Trophoblast cell (in vitro differentiated cells and primary cell): Measurements from ENCODE around the gene SMARCB1.

Experiments
- DNase-seq, 2 donors: peaks; one replicate each; pipeline ENCODE4 v3.0.0-alpha.2; 2016
- H2AFZ ChIP-seq: 2 replicates; pipeline ENCODE4 v1.6.1; 2013; ENCODE audit warnings: low read length, moderate library complexity, mild to moderate bottlenecking; ENCODE audit not compliant: insufficient read depth, poor library complexity
- H2AK5ac ChIP-seq: 2 replicates; pipeline ENCODE4 v1.6.1; 2013; ENCODE audit warnings: mild to moderate bottlenecking, low read length
- H2BK120ac ChIP-seq: 2 replicates; pipeline ENCODE4 v1.6.1; 2013; ENCODE audit warnings: low read length, mild to moderate bottlenecking, moderate library complexity; ENCODE audit not compliant: insufficient read depth, poor library complexity
- H2BK12ac ChIP-seq: 2 replicates; pipeline ENCODE4 v1.6.1; 2013; ENCODE audit warnings: mild to moderate bottlenecking, low read length, moderate library complexity
- H2BK5ac ChIP-seq: 2 replicates; pipeline ENCODE4 v1.6.1; 2013; ENCODE audit warnings: low read length, low read depth, moderate library complexity, mild to moderate bottlenecking; ENCODE audit not compliant: poor library complexity
- H3K14ac ChIP-seq: 2 replicates; pipeline ENCODE4 v1.6.1; 2013; ENCODE audit warnings: mild to moderate bottlenecking, low read length
- H3K18ac ChIP-seq: 2 replicates; pipeline ENCODE4 v1.6.1; 2013; ENCODE audit warnings: mild to moderate bottlenecking, low read length
- H3K23ac ChIP-seq: 2 replicates; pipeline ENCODE4 v1.6.1; 2013; ENCODE audit warnings: low read length
- H3K27ac ChIP-seq: 2 replicates; pipeline ENCODE4 v1.5.1; 2013; ENCODE audit warnings: low read depth, mild to moderate bottlenecking, inconsistent platforms, low read length, moderate library complexity
- H3K27me3 ChIP-seq: 2 replicates; pipeline ENCODE4 v1.6.1; 2013; ENCODE audit warnings: inconsistent platforms, mild to moderate bottlenecking, low read length, moderate library complexity; ENCODE audit not compliant: insufficient read depth
- H3K36me3 ChIP-seq, 2 experiments: 1 replicate in 1 of 2; 2 replicates in 1 of 2; pipeline ENCODE4 v1.6.1; 2013; ENCODE audit warnings: low read length in 2 of 2, mild to moderate bottlenecking in 2 of 2, moderate library complexity in 1 of 2; ENCODE audit not compliant: insufficient read depth in 2 of 2, control insufficient read depth in 1 of 2
- H3K4ac ChIP-seq: 2 replicates; pipeline ENCODE4 v1.6.1; 2013; ENCODE audit warnings: low read depth, mild to moderate bottlenecking, low read length, moderate library complexity
- H3K4me1 ChIP-seq, 2 experiments: 1 replicate in 1 of 2; 2 replicates in 1 of 2; pipeline ENCODE4 v1.6.1; 2013; ENCODE audit warnings: low read length in 2 of 2, mild to moderate bottlenecking in 2 of 2, moderate library complexity in 1 of 2; ENCODE audit not compliant: insufficient read depth in 2 of 2, control insufficient read depth in 1 of 2
- H3K4me2 ChIP-seq: 2 replicates; pipeline ENCODE4 v1.6.1; 2013; ENCODE audit warnings: inconsistent platforms, mild to moderate bottlenecking, low read length, moderate library complexity
- H3K4me3 ChIP-seq: 2 replicates; pipeline ENCODE4 v1.5.1; 2013; ENCODE audit warnings: mild to moderate bottlenecking, low read depth, low read length, inconsistent platforms
- H3K79me1 ChIP-seq: one replicate; pipeline ENCODE4 v1.6.1; 2013; ENCODE audit warnings: low read length
- H3K79me2 ChIP-seq: 2 replicates; pipeline ENCODE4 v1.6.1; 2013; ENCODE audit warnings: low read length, mild to moderate bottlenecking; ENCODE audit not compliant: control insufficient read depth, insufficient read depth, poor library complexity
- H3K9ac ChIP-seq: 2 replicates; pipeline ENCODE4 v1.6.1; 2013; ENCODE audit warnings: mild to moderate bottlenecking, low read length
- H3K9me3 ChIP-seq: 2 replicates; pipeline ENCODE4 v1.6.1; 2013; ENCODE audit warnings: low read depth, mild to moderate bottlenecking, control low read depth, inconsistent platforms, low read length; ENCODE audit not compliant: insufficient read depth
- H4K12ac ChIP-seq: 2 replicates; pipeline ENCODE4 v1.6.1; 2013; ENCODE audit warnings: low read depth, mild to moderate bottlenecking, low read length, moderate library complexity
- H4K8ac ChIP-seq: 2 replicates; pipeline ENCODE4 v1.6.1; 2013; ENCODE audit warnings: low read depth, mild to moderate bottlenecking, low read length, moderate library complexity
- H4K91ac ChIP-seq: one replicate; pipeline ENCODE4 v1.6.1; 2013; ENCODE audit warnings: low read depth, mild to moderate bottlenecking, low read length, moderate library complexity
- WGBS: extraction: QIAGEN DNeasy Blood & Tissue Kit; methylation state at CpG from one replicate; pipeline ENCODE4 v1.1.7; 2013; ENCODE audit warnings: missing lambda C conversion rate; ENCODE audit not compliant: insufficient read length, insufficient coverage; ENCODE audit errors: extremely low coverage; 5-methylcytosine and 5-hydroxymethylcytosine counted together

Gene SMARCB1

GRCh38 chr22:23782252-23782651, 4.5 kb upstream of the SMARCB1 start:
- no peak overlapping the region for H3K9ac ChIP-seq

GRCh38 chr22:23782703-23783102, 4.1 kb upstream of the SMARCB1 start:
- peaks cover 10% of the 10 kb centered on the region for H3K79me2 ChIP-seq
- peaks cover 9 to 11% of the 10 kb centered on the region in 2 experiments for H3K4me1 ChIP-seq
- H3K27me3 ChIP-seq = no peaks in the 10 kb centered on the region
- H3K9ac ChIP-seq = no peak overlapping the region
- H4K8ac ChIP-seq = no peak overlapping the region
- H3K14ac ChIP-seq = no peak overlapping the region
- no peak overlapping the region for H2BK5ac ChIP-seq
- no peak overlapping the region for H3K4ac ChIP-seq
- H3K18ac ChIP-seq = no peak overlapping the region
- no CpG with 5 or more reads among the region's 1 CpG for WGBS
- H3K23ac ChIP-seq = no peak overlapping the region
- no peak overlapping the region for H3K4me2 ChIP-seq
- H2AFZ ChIP-seq = no peak overlapping the region
- no peak overlapping the region for H2AK5ac ChIP-seq
- no peak overlapping the region for H3K27ac ChIP-seq
- H2BK120ac ChIP-seq = no peak overlapping the region
- no peaks in the 10 kb centered on the region for H3K36me3 ChIP-seq
- peaks cover 12% of the 10 kb centered on the region for H3K79me1 ChIP-seq
- H4K91ac ChIP-seq = no peak overlapping the region
- H2BK12ac ChIP-seq = no peak overlapping the region
- no peak overlapping the region for H3K4me3 ChIP-seq
- H4K12ac ChIP-seq = no peak overlapping the region
- H3K9me3 ChIP-seq = no peaks in the 10 kb centered on the region
- DNase-seq = no peak

More at GRCh38 chr22:23782252-23782651, 4.5 kb upstream of the SMARCB1 start:
- no peak overlapping the region for H3K4me2 ChIP-seq
- peaks cover 6% of the 10 kb centered on the region for H3K79me2 ChIP-seq
- peaks cover 9% of the 10 kb centered on the region for H3K79me1 ChIP-seq
- DNase-seq = no peak
- no peak overlapping the region for H3K23ac ChIP-seq
- no peak overlapping the region for H3K4me3 ChIP-seq
- no peak overlapping the region for H4K91ac ChIP-seq
- no peak overlapping the region for H2AK5ac ChIP-seq
- no peak overlapping the region for H4K12ac ChIP-seq
- no peak overlapping the region for H2BK5ac ChIP-seq
- whole genome bisulfite sequencing = no CpG with 5 or more reads among the region's 16 CpGs
- H3K27me3 ChIP-seq = no peaks in the 10 kb centered on the region
- no peak overlapping the region for H3K27ac ChIP-seq
- no peaks in the 10 kb centered on the region for H3K9me3 ChIP-seq
- H3K4me1 ChIP-seq = peaks cover 9 to 11% of the 10 kb centered on the region in 2 experiments
- H3K14ac ChIP-seq = no peak overlapping the region
- H3K4ac ChIP-seq = no peak overlapping the region
- H3K18ac ChIP-seq = no peak overlapping the region
- no peak overlapping the region for H2BK120ac ChIP-seq
- no peak overlapping the region for H2BK12ac ChIP-seq
- H4K8ac ChIP-seq = no peak overlapping the region
- H2AFZ ChIP-seq = no peak overlapping the region
- no peaks in the 10 kb centered on the region for H3K36me3 ChIP-seq

- WGBS = no CpG with 5 or more reads among the region's 15 CpGs
- Histone ChIP-seq H2BK5ac (no peak overlapping the region), H3K23ac (no peak overlapping the region), H3K14ac (no peak overlapping the region), H3K9ac (no peak overlapping the region), H4K12ac (no peak overlapping the region), H3K4me2 (no peak overlapping the region), H3K18ac (no peak overlapping the region), H3K36me3 (no peaks in the 10 kb centered on the region), H3K4me3 (no peak overlapping the region), H2AK5ac (no peak overlapping the region), H4K8ac (no peak overlapping the region), H2AFZ (no peak overlapping the region), H3K4me1 (peaks cover 9 to 11% of the 10 kb centered on the region in 2 experiments), H3K9me3 (no peaks in the 10 kb centered on the region), H2BK120ac (no peak overlapping the region), H3K79me1 (peaks cover 12% of the 10 kb centered on the region), H3K4ac (no peak overlapping the region), H3K79me2 (peaks cover 11% of the 10 kb centered on the region), H3K27ac (no peak overlapping the region), H3K27me3 (no peaks in the 10 kb centered on the region), H4K91ac (no peak overlapping the region), H2BK12ac (no peak overlapping the region)
- no peak for DNase-seq
Measured at GRCh38 chr22:23783265-23784150, 3.3 kb upstream of the SMARCB1 start.

GRCh38 chr22:23784215-23784732, 2.5 kb upstream of the SMARCB1 start:
- Histone ChIP-seq H3K36me3 (peaks cover 0 to 3% of the 10 kb centered on the region in 2 experiments), H2AK5ac (no peak overlapping the region), H3K27ac (no peak overlapping the region), H3K9ac (no peak overlapping the region), H3K79me2 (peaks cover 11% of the 10 kb centered on the region), H3K4me1 (peaks cover 9 to 11% of the 10 kb centered on the region in 2 experiments), H2BK5ac (no peak overlapping the region), H3K4me3 (no peak overlapping the region), H3K9me3 (no peaks in the 10 kb centered on the region), H3K79me1 (peaks cover 12% of the 10 kb centered on the region), H4K91ac (no peak overlapping the region), H3K4ac (no peak overlapping the region), H2BK120ac (no peak overlapping the region), H2AFZ (no peak overlapping the region), H3K23ac (no peak overlapping the region), H4K8ac (no peak overlapping the region), H3K4me2 (no peak overlapping the region), H2BK12ac (no peak overlapping the region), H3K14ac (no peak overlapping the region), H3K18ac (no peak overlapping the region), H3K27me3 (no peaks in the 10 kb centered on the region), H4K12ac (no peak overlapping the region)
- no peak for DNase-seq
- no CpG with 5 or more reads among the region's 8 CpGs for WGBS
